ENCODE measurements around the gene EPB41.

GRCh38 chr1:28971980-28972771, 57.8 kb downstream of the EPB41 start:
- no peak for TF ChIP-seq CTCF (conservative IDR thresholded peaks at IDR 0.05 in 1 of 2, IDR thresholded peaks at IDR 0.05 in 1 of 2; ENCODE audit: extremely low read depth in 1 of 2, insufficient read depth in 1 of 2, low read depth in 1 of 2, low read length in 2 of 2)
- no peak for TF ChIP-seq EZH2 (IDR thresholded peaks at IDR 0.05; ENCODE audit: borderline replicate concordance, low read length)

All from mammary epithelial cell (primary cell).